ENCODE results near the gene PKHD1.

PKHD1 gene, protein sequence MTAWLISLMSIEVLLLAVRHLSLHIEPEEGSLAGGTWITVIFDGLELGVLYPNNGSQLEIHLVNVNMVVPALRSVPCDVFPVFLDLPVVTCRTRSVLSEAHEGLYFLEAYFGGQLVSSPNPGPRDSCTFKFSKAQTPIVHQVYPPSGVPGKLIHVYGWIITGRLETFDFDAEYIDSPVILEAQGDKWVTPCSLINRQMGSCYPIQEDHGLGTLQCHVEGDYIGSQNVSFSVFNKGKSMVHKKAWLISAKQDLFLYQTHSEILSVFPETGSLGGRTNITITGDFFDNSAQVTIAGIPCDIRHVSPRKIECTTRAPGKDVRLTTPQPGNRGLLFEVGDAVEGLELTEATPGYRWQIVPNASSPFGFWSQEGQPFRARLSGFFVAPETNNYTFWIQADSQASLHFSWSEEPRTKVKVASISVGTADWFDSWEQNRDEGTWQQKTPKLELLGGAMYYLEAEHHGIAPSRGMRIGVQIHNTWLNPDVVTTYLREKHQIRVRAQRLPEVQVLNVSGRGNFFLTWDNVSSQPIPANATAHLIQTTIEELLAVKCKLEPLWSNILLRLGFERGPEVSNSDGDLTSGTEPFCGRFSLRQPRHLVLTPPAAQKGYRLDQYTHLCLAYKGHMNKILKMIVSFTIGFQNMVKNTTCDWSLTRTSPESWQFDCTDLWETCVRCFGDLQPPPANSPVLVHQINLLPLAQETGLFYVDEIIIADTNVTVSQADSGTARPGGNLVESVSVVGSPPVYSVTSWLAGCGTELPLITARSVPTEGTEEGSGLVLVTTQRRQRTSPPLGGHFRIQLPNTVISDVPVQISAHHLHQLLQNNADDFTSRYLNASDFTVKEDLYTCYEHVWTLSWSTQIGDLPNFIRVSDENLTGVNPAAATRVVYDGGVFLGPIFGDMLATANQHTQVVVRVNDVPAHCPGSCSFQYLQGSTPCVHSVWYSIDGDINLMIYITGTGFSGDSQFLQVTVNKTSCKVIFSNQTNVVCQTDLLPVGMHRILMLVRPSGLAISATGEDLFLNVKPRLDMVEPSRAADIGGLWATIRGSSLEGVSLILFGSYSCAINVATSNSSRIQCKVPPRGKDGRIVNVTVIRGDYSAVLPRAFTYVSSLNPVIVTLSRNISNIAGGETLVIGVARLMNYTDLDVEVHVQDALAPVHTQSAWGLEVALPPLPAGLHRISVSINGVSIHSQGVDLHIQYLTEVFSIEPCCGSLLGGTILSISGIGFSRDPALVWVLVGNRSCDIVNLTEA (N-terminal part only)
- long read RNA-seq, result 0 reads

- Histone ChIP-seq H3K27me3 (ENCODE audit: insufficient read depth, poor library complexity, severe bottlenecking) (peaks cover 4% of the 10 kb centered on the region), H3K4me3 (replicated peaks; ENCODE audit: insufficient read depth, low read length) (no peak within 1 kb of the TSS), H3K27ac (replicated peaks) (no peak within 1 kb of the TSS)
- TF ChIP-seq GABPA (IDR thresholded peaks at IDR 0.05; ENCODE audit: low read depth) (no peak), POLR2AphosphoS5 (IDR thresholded peaks at IDR 0.05; ENCODE audit: low read depth) (no peak), SPI1 (IDR thresholded peaks at IDR 0.05; ENCODE audit: borderline replicate concordance, low read depth) (no peak), CTCF (IDR thresholded peaks at IDR 0.05; ENCODE audit: insufficient read depth, low read length) (no peak)
- TF ChIP-seq, protein P1, sequence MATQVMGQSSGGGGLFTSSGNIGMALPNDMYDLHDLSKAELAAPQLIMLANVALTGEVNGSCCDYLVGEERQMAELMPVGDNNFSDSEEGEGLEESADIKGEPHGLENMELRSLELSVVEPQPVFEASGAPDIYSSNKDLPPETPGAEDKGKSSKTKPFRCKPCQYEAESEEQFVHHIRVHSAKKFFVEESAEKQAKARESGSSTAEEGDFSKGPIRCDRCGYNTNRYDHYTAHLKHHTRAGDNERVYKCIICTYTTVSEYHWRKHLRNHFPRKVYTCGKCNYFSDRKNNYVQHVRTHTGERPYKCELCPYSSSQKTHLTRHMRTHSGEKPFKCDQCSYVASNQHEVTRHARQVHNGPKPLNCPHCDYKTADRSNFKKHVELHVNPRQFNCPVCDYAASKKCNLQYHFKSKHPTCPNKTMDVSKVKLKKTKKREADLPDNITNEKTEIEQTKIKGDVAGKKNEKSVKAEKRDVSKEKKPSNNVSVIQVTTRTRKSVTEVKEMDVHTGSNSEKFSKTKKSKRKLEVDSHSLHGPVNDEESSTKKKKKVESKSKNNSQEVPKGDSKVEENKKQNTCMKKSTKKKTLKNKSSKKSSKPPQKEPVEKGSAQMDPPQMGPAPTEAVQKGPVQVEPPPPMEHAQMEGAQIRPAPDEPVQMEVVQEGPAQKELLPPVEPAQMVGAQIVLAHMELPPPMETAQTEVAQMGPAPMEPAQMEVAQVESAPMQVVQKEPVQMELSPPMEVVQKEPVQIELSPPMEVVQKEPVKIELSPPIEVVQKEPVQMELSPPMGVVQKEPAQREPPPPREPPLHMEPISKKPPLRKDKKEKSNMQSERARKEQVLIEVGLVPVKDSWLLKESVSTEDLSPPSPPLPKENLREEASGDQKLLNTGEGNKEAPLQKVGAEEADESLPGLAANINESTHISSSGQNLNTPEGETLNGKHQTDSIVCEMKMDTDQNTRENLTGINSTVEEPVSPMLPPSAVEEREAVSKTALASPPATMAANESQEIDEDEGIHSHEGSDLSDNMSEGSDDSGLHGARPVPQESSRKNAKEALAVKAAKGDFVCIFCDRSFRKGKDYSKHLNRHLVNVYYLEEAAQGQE (IDR thresholded peaks at IDR 0.05; ENCODE audit: insufficient replicate concordance, low read depth), result no peak
- no peak for DNase-seq (ENCODE audit: low read depth in 1 of 2, low spot score in 1 of 2)
Measured at GRCh38 chr6:52087498-52087999, at the start of gene PKHD1. Gene PKHD1, minus strand, starts transcription at chr6:52087613. Its CDS starts 2,680 bp downstream, at chr6:52084933.

DNA sequence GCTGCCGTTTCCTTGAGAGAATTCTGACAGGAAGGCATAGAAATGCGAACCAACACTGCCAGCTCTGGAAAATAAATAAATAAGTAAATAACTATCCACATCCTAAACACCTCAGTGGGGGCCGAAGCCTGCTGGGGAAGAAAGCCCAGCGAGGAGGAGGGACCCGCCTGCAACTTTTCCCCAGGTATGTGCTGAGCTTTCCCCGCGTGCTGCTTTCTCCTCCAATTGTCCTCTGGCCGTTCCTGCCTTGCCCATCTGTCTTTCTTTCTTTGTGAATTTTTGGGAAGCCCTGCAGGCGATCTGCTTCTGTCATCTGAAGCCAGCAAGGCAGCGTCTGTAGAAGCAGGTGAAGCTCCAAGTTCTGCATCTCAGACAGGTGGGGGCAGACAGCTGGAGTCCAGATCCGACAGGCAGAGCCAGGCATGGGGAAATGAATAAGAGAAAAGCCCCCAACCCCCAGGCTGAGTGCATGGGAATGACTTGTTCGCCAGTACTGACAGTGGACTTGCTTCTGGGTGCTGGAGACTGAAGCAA is 49.6 kb upstream of the PKHD1 start:
- Histone ChIP-seq H3K4me3 (replicated peaks; ENCODE audit: insufficient read depth, low read length) (no peak overlapping the region), H3K27ac (replicated peaks) (no peak overlapping the region), H3K27me3 (ENCODE audit: insufficient read depth, poor library complexity, severe bottlenecking) (peaks cover 28% of the 10 kb centered on the region)
- TF ChIP-seq, protein P1 (IDR thresholded peaks at IDR 0.05; ENCODE audit: insufficient replicate concordance, low read depth), result no peak
- TF ChIP-seq CTCF (IDR thresholded peaks at IDR 0.05; ENCODE audit: insufficient read depth, low read length) (no peak), SPI1 (IDR thresholded peaks at IDR 0.05; ENCODE audit: borderline replicate concordance, low read depth) (no peak), GABPA (IDR thresholded peaks at IDR 0.05; ENCODE audit: low read depth) (no peak), POLR2AphosphoS5 (IDR thresholded peaks at IDR 0.05; ENCODE audit: low read depth) (no peak)
- no peak for DNase-seq (ENCODE audit: low read depth in 1 of 2, low spot score in 1 of 2)

DNA sequence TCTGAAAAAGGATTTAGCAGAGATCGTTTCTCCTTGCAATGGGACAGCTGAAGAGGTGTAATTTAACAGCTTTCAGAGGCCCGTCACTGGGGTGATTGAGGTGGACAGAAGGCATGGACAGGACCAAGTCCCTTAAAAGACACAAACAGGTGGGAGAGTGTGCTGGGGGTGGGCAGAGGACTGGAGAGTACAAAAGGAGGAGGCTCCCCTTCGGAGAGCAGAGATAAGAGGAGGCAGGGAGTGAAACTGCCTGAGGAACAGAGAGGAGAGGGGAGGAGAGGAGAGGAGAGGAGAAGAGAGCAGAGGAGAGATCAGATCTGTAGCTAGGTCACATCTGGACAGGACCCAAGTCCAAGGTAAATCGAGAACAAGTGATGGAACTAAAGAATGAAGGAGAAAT is 48.6 kb upstream of the PKHD1 start:
- H3K4me3 ChIP-seq (replicated peaks; ENCODE audit: insufficient read depth, low read length), result no peak overlapping the region
- no peak for DNase-seq (ENCODE audit: low read depth in 1 of 2, low spot score in 1 of 2)
- no peak overlapping the region for H3K27ac ChIP-seq (replicated peaks)
- no peak for TF ChIP-seq CTCF (IDR thresholded peaks at IDR 0.05; ENCODE audit: insufficient read depth, low read length)
- no peak for TF ChIP-seq SPI1 (IDR thresholded peaks at IDR 0.05; ENCODE audit: borderline replicate concordance, low read depth)
- no peak for TF ChIP-seq GABPA (IDR thresholded peaks at IDR 0.05; ENCODE audit: low read depth)
- TF ChIP-seq, protein P1 (IDR thresholded peaks at IDR 0.05; ENCODE audit: insufficient replicate concordance, low read depth), result no peak
- TF ChIP-seq POLR2AphosphoS5 (IDR thresholded peaks at IDR 0.05; ENCODE audit: low read depth), result no peak
- peaks cover 22% of the 10 kb centered on the region for H3K27me3 ChIP-seq (ENCODE audit: insufficient read depth, poor library complexity, severe bottlenecking)

All from HL-60 (cell line).